Measurements from ENCODE around the gene S100B.

S100B gene

GRCh38 chr21:46560568-46561444 is 44.1 kb downstream of the S100B start:
- no peak for DNase-seq (ENCODE audit: low spot score)

GRCh38 chr21:46559291-46559983 is 45.4 kb downstream of the S100B start:
- DNase-seq (ENCODE audit: low spot score): peak; percentile 55

- DNase-seq (ENCODE audit: low spot score): no peak
Measured at GRCh38 chr21:46557919-46558392, 46.9 kb downstream of the S100B start.

- DNase-seq (ENCODE audit: low spot score): no peak
Measured at GRCh38 chr21:46557469-46557868, 47.4 kb downstream of the S100B start.

GRCh38 chr21:46556802-46557201 is 48.1 kb downstream of the S100B start:
- no peak for DNase-seq (ENCODE audit: low spot score)

GRCh38 chr21:46555678-46556077 is 49.2 kb downstream of the S100B start:
- no peak for DNase-seq (ENCODE audit: low spot score)

GRCh38 chr21:46555225-46555617 is 49.7 kb downstream of the S100B start:
- DNase-seq (ENCODE audit: low spot score): no peak

GRCh38 chr21:46554431-46555224 is 50.3 kb downstream of the S100B start:
- no peak for DNase-seq (ENCODE audit: low spot score)

GRCh38 chr21:46553993-46554392 is 50.9 kb downstream of the S100B start:
- DNase-seq (ENCODE audit: low spot score): no peak

GRCh38 chr21:46552865-46553379 is 52.0 kb downstream of the S100B start:
- no peak for DNase-seq (ENCODE audit: low spot score)

- peak; percentile 21 for DNase-seq (ENCODE audit: low spot score)
Measured at GRCh38 chr21:46552274-46552673, 52.6 kb downstream of the S100B start.

GRCh38 chr21:46551636-46552241 is 53.1 kb downstream of the S100B start:
- peak; percentile 49 for DNase-seq (ENCODE audit: low spot score)

GRCh38 chr21:46550116-46550941 is 54.6 kb downstream of the S100B start:
- peak; percentile 79 for DNase-seq (ENCODE audit: low spot score)

GRCh38 chr21:46549650-46550049 is 55.2 kb downstream of the S100B start:
- no peak for DNase-seq (ENCODE audit: low spot score)

Data from CD4-positive, alpha-beta T cell treated with Interleukin-2 at 100 ng/mL for 4 hours (primary cell).